ENCODE results near the gene GPATCH11.
A peak's percentile ranks its signal among the peaks of the same experiment; 100 is the strongest.

GPATCH11 gene

GRCh38 chr2:37083873-37084794 lies at the start of gene GPATCH11, which contains the start of gene HEATR5B:
Gene GPATCH11, plus strand, starts transcription at chr2:37084518. Its CDS starts 3,864 bp downstream, at chr2:37088382.
Gene HEATR5B, minus strand, starts transcription at chr2:37084372. Its CDS starts 958 bp downstream, at chr2:37083414.
- DNase-seq = peak; percentile 96

- no peak for DNase-seq
These were observed 46.5 kb upstream of the GPATCH11 start for GRCh38 chr2:37037771-37038170.

- DNase-seq = no peak
These were observed 44.7 kb upstream of the GPATCH11 start for GRCh38 chr2:37039580-37039979.

- DNase-seq = no peak
These were observed 31.6 kb upstream of the GPATCH11 start for GRCh38 chr2:37052600-37053332.

GRCh38 chr2:37059841-37060240 lies 24.5 kb upstream of the GPATCH11 start:
- DNase-seq = no peak

GRCh38 chr2:37060446-37060845 lies 23.9 kb upstream of the GPATCH11 start:
- no peak for DNase-seq

GRCh38 chr2:37061013-37061711 lies 23.2 kb upstream of the GPATCH11 start:
- DNase-seq = no peak

- no peak for DNase-seq
These were observed 22.5 kb upstream of the GPATCH11 start for GRCh38 chr2:37061776-37062175.

- DNase-seq = no peak
These were observed 15.6 kb upstream of the GPATCH11 start for GRCh38 chr2:37068686-37069085.

GRCh38 chr2:37070931-37071330 lies 13.4 kb upstream of the GPATCH11 start:
- DNase-seq = no peak

- DNase-seq = peak; percentile 30
These were observed 4.1 kb upstream of the GPATCH11 start for GRCh38 chr2:37080266-37080665.

- DNase-seq = no peak
These were observed 3.6 kb upstream of the GPATCH11 start for GRCh38 chr2:37080689-37081088.

GRCh38 chr2:37084797-37085196 lies 479 bp downstream of the GPATCH11 start:
- no peak for DNase-seq

GRCh38 chr2:37085731-37086147 lies 1.4 kb downstream of the GPATCH11 start:
- DNase-seq = no peak

- no peak for DNase-seq
These were observed 5.7 kb downstream of the GPATCH11 start for GRCh38 chr2:37090019-37090477.

- no peak for DNase-seq
These were observed 7.6 kb downstream of the GPATCH11 start for GRCh38 chr2:37091873-37092272.

- DNase-seq = no peak
These were observed 12.2 kb downstream of the GPATCH11 start for GRCh38 chr2:37096568-37096967.

- no peak for DNase-seq
These were observed 14.2 kb downstream of the GPATCH11 start for GRCh38 chr2:37098416-37099118.

GRCh38 chr2:37100054-37100453 lies 15.7 kb downstream of the GPATCH11 start:
- DNase-seq = peak; percentile 2

- DNase-seq = no peak
These were observed 18.3 kb downstream of the GPATCH11 start for GRCh38 chr2:37102588-37102987.

- DNase-seq = no peak
These were observed 19.9 kb downstream of the GPATCH11 start for GRCh38 chr2:37104178-37104577.

GRCh38 chr2:37105150-37105549 lies 20.8 kb downstream of the GPATCH11 start:
- no peak for DNase-seq

All from DMS53 (cell line).